Measurements from ENCODE around the gene RBM42. TPM values are rescaled to one million over a fixed set of nuclear protein-coding genes. Genes with fewer than 3 reads are reported as not detected.

RBM42 gene
- total RNA-seq, 1 donor from 2014 or later = 96.5 TPM

Other genes with a start within 250 kb of the RBM42 start
- gene FFAR2, start 180.8 kb upstream of the RBM42 start, total RNA-seq = not detected in 2 replicates
- not detected in 2 replicates for gene KRTDAP, start 138.6 kb upstream of the RBM42 start, total RNA-seq
- gene DMKN, start 115.4 kb upstream of the RBM42 start, total RNA-seq = not detected in 2 replicates
- gene SBSN, start 100.7 kb upstream of the RBM42 start, total RNA-seq = not detected in 2 replicates
- gene GAPDHS, start 95.6 kb upstream of the RBM42 start, total RNA-seq = not detected in 2 replicates
- 54.8 and 58.6 TPM in 2 replicates for gene TMEM147, start 83.4 kb upstream of the RBM42 start, total RNA-seq
- gene ATP4A, start 65.4 kb upstream of the RBM42 start, total RNA-seq = not detected in 2 replicates
- gene PMIS2, start 42.9 kb upstream of the RBM42 start, total RNA-seq = not detected in 2 replicates
- gene HAUS5, start 16.3 kb upstream of the RBM42 start, total RNA-seq = 41.6 and 47.4 TPM in 2 replicates
- 0.80 and 1.3 TPM in 2 replicates for gene ETV2, start 12.7 kb downstream of the RBM42 start, total RNA-seq
- 489 and 495 TPM in 2 replicates for gene COX6B1, start 19.3 kb downstream of the RBM42 start, total RNA-seq
- 0.48 and 0.50 TPM in 2 replicates for gene UPK1A, start 37.5 kb downstream of the RBM42 start, total RNA-seq
- 55.9 and 57.1 TPM in 2 replicates for gene ZBTB32, start 75.5 kb downstream of the RBM42 start, total RNA-seq
- gene KMT2B, start 89.0 kb downstream of the RBM42 start, total RNA-seq = 60.0 and 62.6 TPM in 2 replicates
- 31.2 and 35.2 TPM in 2 replicates for gene IGFLR1, start 113.4 kb downstream of the RBM42 start, total RNA-seq
- 24.0 and 24.5 TPM in 2 replicates for gene U2AF1L4, start 116.4 kb downstream of the RBM42 start, total RNA-seq
- 42.0 and 45.5 TPM in 2 replicates for gene PSENEN, start 116.6 kb downstream of the RBM42 start, total RNA-seq
- gene LIN37, start 119.5 kb downstream of the RBM42 start, total RNA-seq = 10.8 and 15.2 TPM in 2 replicates
- gene HSPB6, start 128.0 kb downstream of the RBM42 start, total RNA-seq = not detected in 2 replicates
- gene PROSER3, start 129.1 kb downstream of the RBM42 start, total RNA-seq = 50.4 and 51.1 TPM in 2 replicates
- gene ARHGAP33, start 146.5 kb downstream of the RBM42 start, total RNA-seq = 67.1 and 72.6 TPM in 2 replicates
- not detected in 2 replicates for gene PRODH2, start 183.8 kb downstream of the RBM42 start, total RNA-seq
- gene NPHS1, start 223.5 kb downstream of the RBM42 start, total RNA-seq = not detected in 2 replicates
- 0.20 and 0.25 TPM in 2 replicates for gene KIRREL2, start 227.9 kb downstream of the RBM42 start, total RNA-seq
- gene APLP1, start 239.5 kb downstream of the RBM42 start, total RNA-seq = 0.86 and 2.0 TPM in 2 replicates

All from T-helper 2 cell treated with Interferon-gamma antibody and Interleukin-4, amounts not matched to agents 100 ng/mL and 5 ng/mL, for 36 hours (primary cell).